Parathyroid adenoma (tissue), 2 donors: ENCODE data around the gene TEKT1.
A peak's percentile ranks its signal among the peaks of the same experiment; 100 is the strongest.

Source experiments
- H2AFZ ChIP-seq: fragments of 300-600 bp; sonication (generic); one replicate; pipeline ENCODE4 v1.7.0; 2017; ENCODE audit warnings: antibody characterized with exemption, mild to moderate bottlenecking
- H3K27ac ChIP-seq: fragments of 300-600 bp; sonication (generic); one replicate; pipeline ENCODE4 v1.7.0; 2017
- H3K27me3 ChIP-seq: fragments of 300-600 bp; sonication (generic); one replicate; pipeline ENCODE4 v1.7.0; 2017; ENCODE audit warnings: low read length; ENCODE audit not compliant: control insufficient read depth, insufficient read depth
- H3K36me3 ChIP-seq: fragments of 300-600 bp; sonication (generic); one replicate; pipeline ENCODE4 v1.7.0; 2017; ENCODE audit warnings: low read length; ENCODE audit not compliant: control insufficient read depth, insufficient read depth
- H3K4me1 ChIP-seq: fragments of 300-600 bp; sonication (generic); one replicate; pipeline ENCODE4 v1.7.0; 2017; ENCODE audit warnings: control low read depth
- H3K4me2 ChIP-seq: fragments of 300-600 bp; sonication (generic); one replicate; pipeline ENCODE4 v1.7.0; 2017; ENCODE audit warnings: low read length
- H3K4me3 ChIP-seq: fragments of 300-600 bp; sonication (generic); one replicate; pipeline ENCODE4 v1.7.0; 2017; ENCODE audit warnings: low read depth, low read length
- H3K79me2 ChIP-seq: fragments of 300-600 bp; sonication (generic); one replicate; pipeline ENCODE4 v1.7.0; 2017; ENCODE audit warnings: control low read depth
- H3K9ac ChIP-seq: fragments of 300-600 bp; sonication (generic); one replicate; pipeline ENCODE4 v1.7.0; 2017; ENCODE audit warnings: mild to moderate bottlenecking
- H3K9me3 ChIP-seq: fragments of 300-600 bp; sonication (generic); one replicate; pipeline ENCODE4 v1.7.0; 2017; ENCODE audit warnings: low read length; ENCODE audit not compliant: control insufficient read depth
- TF ChIP-seq, protein P1 (sequence below): fragments of 300-600 bp; sonication (generic); IDR thresholded peaks from one replicate; pipeline ENCODE4 v1.7.0; 2017; ENCODE audit warnings: antibody characterized with exemption, mild to moderate bottlenecking
- donor health status: primary hyperparathyroidism.

Gene TEKT1

DNA sequence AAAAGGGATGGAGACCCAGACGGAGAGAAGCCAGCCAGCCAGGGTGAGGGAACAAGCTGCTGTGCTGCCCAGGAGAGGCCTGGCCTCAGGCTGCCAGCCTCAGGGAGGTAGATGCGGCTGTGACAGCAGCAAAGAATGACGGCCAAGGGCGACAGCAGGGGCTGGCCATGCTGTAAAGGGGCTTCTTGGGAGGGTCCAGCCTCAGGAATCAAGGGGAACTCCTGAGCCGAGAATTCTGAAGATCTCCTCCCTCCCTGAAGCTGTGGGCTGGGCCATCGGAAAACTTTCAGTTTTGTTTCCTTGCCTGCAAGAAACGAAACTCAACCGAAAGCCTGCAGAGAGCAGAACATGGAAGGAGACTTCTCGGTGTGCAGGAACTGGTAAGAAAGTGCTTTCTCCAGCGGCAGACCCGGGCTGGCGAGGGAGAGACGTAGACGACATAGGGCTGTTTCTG, 75.8 kb downstream of the TEKT1 start, which contains the start of gene XAF1:
TSS of gene XAF1 (plus strand) at position 316 of the 454 bp plus-strand sequence. CDS start at position 349, 33 bp downstream.
- Histone ChIP-seq H3K4me3 (peak within 1 kb of the TSS; percentile 42), H3K36me3 (no peaks in the 10 kb centered on the region), H3K4me2 (peak within 1 kb of the TSS; percentile 14), H3K4me1 (no peaks in the 10 kb centered on the region), H3K9me3 (no peaks in the 10 kb centered on the region), H3K27me3 (no peaks in the 10 kb centered on the region), H3K9ac (no peak within 1 kb of the TSS), H3K79me2 (no peaks in the 10 kb centered on the region), H2AFZ (no peak within 1 kb of the TSS), H3K27ac (peak within 1 kb of the TSS; percentile 73)
- TF ChIP-seq, protein P1, sequence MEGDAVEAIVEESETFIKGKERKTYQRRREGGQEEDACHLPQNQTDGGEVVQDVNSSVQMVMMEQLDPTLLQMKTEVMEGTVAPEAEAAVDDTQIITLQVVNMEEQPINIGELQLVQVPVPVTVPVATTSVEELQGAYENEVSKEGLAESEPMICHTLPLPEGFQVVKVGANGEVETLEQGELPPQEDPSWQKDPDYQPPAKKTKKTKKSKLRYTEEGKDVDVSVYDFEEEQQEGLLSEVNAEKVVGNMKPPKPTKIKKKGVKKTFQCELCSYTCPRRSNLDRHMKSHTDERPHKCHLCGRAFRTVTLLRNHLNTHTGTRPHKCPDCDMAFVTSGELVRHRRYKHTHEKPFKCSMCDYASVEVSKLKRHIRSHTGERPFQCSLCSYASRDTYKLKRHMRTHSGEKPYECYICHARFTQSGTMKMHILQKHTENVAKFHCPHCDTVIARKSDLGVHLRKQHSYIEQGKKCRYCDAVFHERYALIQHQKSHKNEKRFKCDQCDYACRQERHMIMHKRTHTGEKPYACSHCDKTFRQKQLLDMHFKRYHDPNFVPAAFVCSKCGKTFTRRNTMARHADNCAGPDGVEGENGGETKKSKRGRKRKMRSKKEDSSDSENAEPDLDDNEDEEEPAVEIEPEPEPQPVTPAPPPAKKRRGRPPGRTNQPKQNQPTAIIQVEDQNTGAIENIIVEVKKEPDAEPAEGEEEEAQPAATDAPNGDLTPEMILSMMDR, result no peak

DNA sequence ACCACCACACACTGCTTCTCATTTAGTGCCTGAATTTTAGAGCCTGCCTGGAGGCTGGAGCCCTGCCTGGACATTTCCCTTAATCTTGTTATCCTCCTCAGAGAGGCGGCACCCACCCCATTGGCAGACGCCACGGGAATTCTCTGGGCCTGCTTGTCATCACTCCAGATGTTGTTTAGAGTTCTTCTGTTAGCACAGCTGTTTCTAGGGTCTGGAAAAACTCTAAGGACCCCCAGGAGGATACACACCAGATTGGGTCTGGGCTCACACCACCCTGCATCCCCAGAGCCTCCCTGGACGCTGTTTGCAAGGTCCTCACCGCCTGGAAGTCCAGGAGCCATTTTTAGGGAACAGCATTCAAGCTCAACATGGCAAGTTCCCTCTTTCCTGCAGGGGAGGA, 76.2 kb downstream of the TEKT1 start:
- TF ChIP-seq, protein P1, result no peak
- H3K79me2 ChIP-seq, result no peaks in the 10 kb centered on the region
- H2AFZ ChIP-seq, result no peak overlapping the region
- H3K9me3 ChIP-seq, result no peaks in the 10 kb centered on the region
- H3K27me3 ChIP-seq, result no peaks in the 10 kb centered on the region
- H3K4me1 ChIP-seq, result no peaks in the 10 kb centered on the region
- no peaks in the 10 kb centered on the region for H3K36me3 ChIP-seq
- peak overlapping the region; percentile 42 for H3K4me3 ChIP-seq
- H3K4me2 ChIP-seq, result peak overlapping the region; percentile 14
- peak overlapping the region; percentile 73 for H3K27ac ChIP-seq
- no peak overlapping the region for H3K9ac ChIP-seq

DNA sequence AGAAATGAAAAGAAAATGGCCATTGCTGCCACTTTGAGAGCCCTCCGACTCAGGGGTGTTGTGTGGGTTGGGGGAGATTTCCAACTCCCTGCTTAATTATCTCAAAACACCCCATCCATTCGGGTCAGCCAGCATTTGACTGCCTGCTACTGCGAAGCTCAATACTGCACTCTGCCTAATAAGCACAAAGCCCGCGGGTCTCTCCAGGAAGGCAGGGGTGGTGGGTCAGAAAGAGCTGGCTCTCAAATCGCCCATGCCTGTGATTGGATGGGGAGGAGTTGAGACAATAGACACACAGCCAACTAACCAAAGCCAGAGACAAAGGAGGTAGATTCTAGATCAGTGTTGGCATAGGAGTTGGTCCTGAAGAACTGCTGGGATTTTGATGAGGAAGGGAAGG, 78.0 kb downstream of the TEKT1 start:
- H3K4me1 ChIP-seq, result no peaks in the 10 kb centered on the region
- peak overlapping the region; percentile 62 for H3K27ac ChIP-seq
- no peak overlapping the region for H2AFZ ChIP-seq
- no peaks in the 10 kb centered on the region for H3K9me3 ChIP-seq
- H3K4me3 ChIP-seq, result no peak overlapping the region
- no peaks in the 10 kb centered on the region for H3K36me3 ChIP-seq
- H3K9ac ChIP-seq, result no peak overlapping the region
- H3K79me2 ChIP-seq, result no peaks in the 10 kb centered on the region
- no peak overlapping the region for H3K4me2 ChIP-seq
- H3K27me3 ChIP-seq, result no peaks in the 10 kb centered on the region
- TF ChIP-seq, protein P1, result no peak

DNA sequence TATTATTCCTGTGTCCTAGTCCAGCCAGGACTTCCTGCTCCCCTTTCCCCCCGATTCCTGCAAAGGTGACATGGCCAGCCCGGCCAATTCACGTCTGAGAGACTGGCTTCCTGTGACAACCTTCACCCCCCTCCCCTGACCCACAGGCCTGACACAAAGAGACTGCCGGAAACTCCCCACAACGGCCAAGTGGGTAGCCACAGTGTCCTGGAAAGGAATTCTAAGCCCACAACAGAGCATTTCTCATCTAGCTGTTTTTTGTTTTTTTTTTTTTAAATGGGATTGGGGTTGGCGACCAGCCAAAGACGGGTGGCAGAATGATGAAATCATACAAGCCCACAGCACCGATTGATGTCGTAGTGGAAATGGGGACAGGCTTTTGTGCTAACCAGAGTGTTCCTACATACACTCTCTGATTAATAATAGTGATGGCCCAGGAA, 78.5 kb downstream of the TEKT1 start:
- Histone ChIP-seq H3K9me3 (no peaks in the 10 kb centered on the region), H3K27ac (peak overlapping the region; percentile 62), H3K27me3 (no peaks in the 10 kb centered on the region), H2AFZ (no peak overlapping the region), H3K79me2 (no peaks in the 10 kb centered on the region), H3K4me2 (no peak overlapping the region), H3K4me1 (no peaks in the 10 kb centered on the region), H3K4me3 (no peak overlapping the region), H3K36me3 (no peaks in the 10 kb centered on the region), H3K9ac (no peak overlapping the region)
- TF ChIP-seq, protein P1, result no peak
